HuH-7 (cell line): ENCODE results near the gene FBXO31.
A peak's percentile ranks its signal among the peaks of the same experiment; 100 is the strongest.
"Not testable (repeated sequence)": the region's sequence is repeated elsewhere in the genome, so short reads cannot be mapped to it uniquely, and the experiment has no call there.

Experiments used
- DNase-seq: peaks from one replicate; pipeline ENCODE4 v3.0.0; 2011; ENCODE audit warnings: low spot score

FBXO31 gene

GRCh38 chr16:87384875-87385167 is 1.2 kb upstream of the FBXO31 start:
- not testable (repeated sequence) for DNase-seq

GRCh38 chr16:87384162-87384874 is 742 bp upstream of the FBXO31 start:
- peak; percentile 58 for DNase-seq

GRCh38 chr16:87382023-87382785 is 1.4 kb downstream of the FBXO31 start:
- DNase-seq = no peak

- no peak for DNase-seq
These were observed 2.7 kb downstream of the FBXO31 start for GRCh38 chr16:87380881-87381280.

GRCh38 chr16:87380403-87380802 is 3.2 kb downstream of the FBXO31 start:
- no peak for DNase-seq

- DNase-seq = peak; percentile 69
These were observed 4.2 kb downstream of the FBXO31 start for GRCh38 chr16:87379312-87379752.

- no peak for DNase-seq
These were observed 6.9 kb downstream of the FBXO31 start for GRCh38 chr16:87376660-87377059.

- DNase-seq = no peak
These were observed 8.0 kb downstream of the FBXO31 start for GRCh38 chr16:87375426-87376135.

GRCh38 chr16:87374313-87374712 is 9.3 kb downstream of the FBXO31 start:
- DNase-seq = no peak

- DNase-seq = no peak
These were observed 11.3 kb downstream of the FBXO31 start for GRCh38 chr16:87372305-87372704.

- DNase-seq = no peak
These were observed 12.2 kb downstream of the FBXO31 start for GRCh38 chr16:87371261-87371866.

GRCh38 chr16:87369796-87370719 is 13.5 kb downstream of the FBXO31 start:
- DNase-seq = no peak

- no peak for DNase-seq
These were observed 14.3 kb downstream of the FBXO31 start for GRCh38 chr16:87369117-87369765.

- no peak for DNase-seq
These were observed 15.4 kb downstream of the FBXO31 start for GRCh38 chr16:87368029-87368770.

GRCh38 chr16:87367529-87367928 is 16.0 kb downstream of the FBXO31 start:
- DNase-seq = no peak

- no peak for DNase-seq
These were observed 16.6 kb downstream of the FBXO31 start for GRCh38 chr16:87366930-87367329.

- no peak for DNase-seq
These were observed 17.3 kb downstream of the FBXO31 start for GRCh38 chr16:87366288-87366687.

- DNase-seq = no peak
These were observed 18.4 kb downstream of the FBXO31 start for GRCh38 chr16:87365021-87365713.

- no peak for DNase-seq
These were observed 19.7 kb downstream of the FBXO31 start for GRCh38 chr16:87363771-87364455.
